T-helper 2 cell (primary cell): Measurements from ENCODE around the gene RIPOR3.
A peak's percentile ranks its signal among the peaks of the same experiment; 100 is the strongest.

ENCODE experiments used
- DNase-seq, 5 experiments: peaks; one replicate each; pipeline versions ENCODE4 v3.0.0 to v3.0.0-alpha.2; 2012 to 2022

The RIPOR3 gene

GRCh38 chr20:50586531-50587232 is 104.7 kb downstream of the RIPOR3 start:
- no peak for DNase-seq

- no peak for DNase-seq
These were observed 105.7 kb downstream of the RIPOR3 start for GRCh38 chr20:50585678-50586077.

GRCh38 chr20:50585214-50585613 is 106.1 kb downstream of the RIPOR3 start:
- no peak for DNase-seq

- DNase-seq = no peak
These were observed 106.7 kb downstream of the RIPOR3 start for GRCh38 chr20:50584687-50585086.

GRCh38 chr20:50583442-50584150 is 107.7 kb downstream of the RIPOR3 start:
- DNase-seq = no peak

- DNase-seq = no peak
These were observed 108.6 kb downstream of the RIPOR3 start for GRCh38 chr20:50582591-50583234.

GRCh38 chr20:50582092-50582491 is 109.2 kb downstream of the RIPOR3 start:
- no peak for DNase-seq

- DNase-seq = no peak
These were observed 110.3 kb downstream of the RIPOR3 start for GRCh38 chr20:50580842-50581544.

- peak in 2 of 5 experiments; percentile 22 to 24 for DNase-seq
These were observed 111.2 kb downstream of the RIPOR3 start for GRCh38 chr20:50580016-50580747.

GRCh38 chr20:50579511-50579910 is 111.8 kb downstream of the RIPOR3 start:
- no peak for DNase-seq

GRCh38 chr20:50578778-50579165 is 112.6 kb downstream of the RIPOR3 start:
- no peak for DNase-seq

- DNase-seq = no peak
These were observed 113.1 kb downstream of the RIPOR3 start for GRCh38 chr20:50578061-50578777.

GRCh38 chr20:50577175-50578018 is 113.9 kb downstream of the RIPOR3 start:
- DNase-seq = no peak

GRCh38 chr20:50575865-50576720 is 115.2 kb downstream of the RIPOR3 start:
- DNase-seq = peak in 4 of 5 experiments; percentile 22 to 76 (median 52)

- no peak for DNase-seq
These were observed 116.8 kb downstream of the RIPOR3 start for GRCh38 chr20:50574586-50574985.

GRCh38 chr20:50574108-50574507 is 117.2 kb downstream of the RIPOR3 start:
- no peak for DNase-seq

- DNase-seq = no peak
These were observed 118.2 kb downstream of the RIPOR3 start for GRCh38 chr20:50572938-50573777.

- DNase-seq = no peak
These were observed 119.9 kb downstream of the RIPOR3 start for GRCh38 chr20:50571466-50571865.
